ENCODE measurements around the gene TMEM151B.

Gene TMEM151B

GRCh38 chr6:44264154-44265006 is 5.9 kb upstream of the TMEM151B start:
- no peak for DNase-seq (ENCODE audit: low read depth)

GRCh38 chr6:44265007-44265721 is 5.1 kb upstream of the TMEM151B start, which contains the start of gene NFKBIE:
Gene NFKBIE (minus strand): TSS chr6:44265551. CDS start chr6:44265346, 205 bp downstream.
- DNase-seq (ENCODE audit: low read depth): peak; percentile 90

- no peak for DNase-seq (ENCODE audit: low read depth)
These were observed 4.5 kb upstream of the TMEM151B start for GRCh38 chr6:44265722-44266233.

GRCh38 chr6:44266347-44266746 is 3.9 kb upstream of the TMEM151B start:
- DNase-seq (ENCODE audit: low read depth): no peak

- DNase-seq (ENCODE audit: low read depth): no peak
These were observed 3.0 kb upstream of the TMEM151B start for GRCh38 chr6:44267252-44267651.

- DNase-seq (ENCODE audit: low read depth): no peak
These were observed 2.1 kb upstream of the TMEM151B start for GRCh38 chr6:44268095-44268628.

- DNase-seq (ENCODE audit: low read depth): no peak
These were observed 901 bp upstream of the TMEM151B start for GRCh38 chr6:44269178-44269920.

GRCh38 chr6:44270526-44271405 is 516 bp downstream of the TMEM151B start:
- no peak for DNase-seq (ENCODE audit: low read depth)

- no peak for DNase-seq (ENCODE audit: low read depth)
These were observed 1.1 kb downstream of the TMEM151B start for GRCh38 chr6:44271406-44271723.

- no peak for DNase-seq (ENCODE audit: low read depth)
These were observed 1.7 kb downstream of the TMEM151B start for GRCh38 chr6:44271914-44272313.

GRCh38 chr6:44272529-44272928 is 2.3 kb downstream of the TMEM151B start:
- no peak for DNase-seq (ENCODE audit: low read depth)

GRCh38 chr6:44272999-44273566 is 2.8 kb downstream of the TMEM151B start:
- DNase-seq (ENCODE audit: low read depth): no peak

GRCh38 chr6:44273617-44274016 is 3.4 kb downstream of the TMEM151B start:
- DNase-seq (ENCODE audit: low read depth): no peak

GRCh38 chr6:44275271-44275748 is 5.1 kb downstream of the TMEM151B start:
- DNase-seq (ENCODE audit: low read depth): no peak

- no peak for DNase-seq (ENCODE audit: low read depth)
These were observed 5.7 kb downstream of the TMEM151B start for GRCh38 chr6:44275749-44276648.

GRCh38 chr6:44276667-44277640 is 6.7 kb downstream of the TMEM151B start:
- DNase-seq (ENCODE audit: low read depth): no peak

- DNase-seq (ENCODE audit: low read depth): no peak
These were observed 7.5 kb downstream of the TMEM151B start for GRCh38 chr6:44277763-44278162.

- DNase-seq (ENCODE audit: low read depth): no peak
These were observed 8.1 kb downstream of the TMEM151B start for GRCh38 chr6:44278315-44278714.
